Panc1 (cell line): Measurements from ENCODE around the gene FAM228A. TPM values are rescaled to one million over a fixed set of nuclear protein-coding genes. Genes with fewer than 3 reads are reported as not detected.
"Not testable (repeated sequence)": the region's sequence is repeated elsewhere in the genome, so short reads cannot be mapped to it uniquely, and the experiment has no call there.

Source experiments
- ATAC-seq: fragments of 200-7000 bp; cut with Tn5 transposase; 2 replicates; pipeline ENCODE4 v1.9.1; 2020; ENCODE audit warnings: mild to moderate bottlenecking, moderate library complexity
- BruUV-seq: library from RNA; stranded (reverse); fragments of 400-500 nt; replicated peaks from 2 replicates; lab custom pipeline; 2021; lab: Mats Ljungman, UMichigan
- CTCF ChIA-PET: fragments of 300-600 bp; sonication (Branson Sonifier 250); formaldehyde crosslinking; loops from one replicate; lab custom pipeline; 2022; ENCODE audit warnings: antibody characterized with exemption; lab: Charles Lee
- POLR2A ChIA-PET: fragments of 300-600 bp; sonication (Branson Sonifier 250); formaldehyde crosslinking; loops from one replicate; lab custom pipeline; 2022; ENCODE audit warnings: antibody characterized with exemption; lab: Charles Lee
- DNase-seq: peaks from one replicate; pipeline ENCODE4 v3.0.0-alpha.2; 2010; ENCODE audit warnings: low read depth, low spot score
- H3K27ac ChIP-seq: 2 replicates; pipeline ENCODE4 v1.5.1; 2011; ENCODE audit warnings: mild to moderate bottlenecking, low read length, inconsistent platforms
- H3K27me3 ChIP-seq: fragments of 200-500 bp; sonication (Bioruptor generic); 2 replicates; pipeline ENCODE4 v1.6.0; 2014; ENCODE audit warnings: low read length, inconsistent platforms; ENCODE audit not compliant: control insufficient read depth, insufficient read depth
- H3K36me3 ChIP-seq: fragments of 200-500 bp; sonication (Bioruptor generic); 2 replicates; pipeline ENCODE4 v1.5.1; 2014; ENCODE audit warnings: inconsistent platforms, mild to moderate bottlenecking, low read length, moderate library complexity; ENCODE audit not compliant: control insufficient read depth, insufficient read depth
- H3K4me1 ChIP-seq: 2 replicates; pipeline ENCODE4 v1.5.1; 2011; ENCODE audit warnings: inconsistent platforms, mild to moderate bottlenecking, low read length, moderate library complexity; ENCODE audit not compliant: control insufficient read depth, insufficient read depth
- H3K4me3 ChIP-seq, 2 experiments: 2 replicates each; pipeline ENCODE4 v1.5.1; 2011 to 2012; ENCODE audit warnings: low read depth in 2 of 2, low read length in 2 of 2, mild to moderate bottlenecking in 2 of 2, inconsistent platforms in 1 of 2, moderate library complexity in 1 of 2
- H3K9me3 ChIP-seq: fragments of 200-500 bp; sonication (Bioruptor generic); 2 replicates; pipeline ENCODE4 v1.5.1; 2014; ENCODE audit warnings: low read depth, mild to moderate bottlenecking, inconsistent platforms, low read length, moderate library complexity; ENCODE audit not compliant: control insufficient read depth, insufficient read depth
- CTCF ChIP-seq: fragments of 450-650 bp; IDR thresholded peaks from 2 replicates; pipeline ENCODE4 v1.5.1; 2017; ENCODE audit warnings: mild to moderate bottlenecking
- POLR2AphosphoS5 ChIP-seq: IDR thresholded peaks from 2 replicates; pipeline ENCODE4 v1.6.1; 2012; ENCODE audit warnings: mild to moderate bottlenecking, low read depth, low read length, moderate library complexity
- REST ChIP-seq, 2 experiments: IDR thresholded peaks; 2 replicates each; pipeline ENCODE4 v1.6.1; 2011 to 2012; ENCODE audit warnings: low read depth in 2 of 2, control low read depth in 1 of 2, low read length in 1 of 2, mild to moderate bottlenecking in 1 of 2, moderate library complexity in 1 of 2; ENCODE audit not compliant: insufficient read depth in 1 of 2
- SIN3A ChIP-seq: IDR thresholded peaks from 2 replicates; pipeline ENCODE4 v1.6.1; 2012; ENCODE audit warnings: low read depth, mild to moderate bottlenecking, low read length, moderate library complexity, borderline replicate concordance; ENCODE audit not compliant: insufficient read depth
- TCF7L2 ChIP-seq: IDR thresholded peaks from 2 replicates; pipeline ENCODE4 v1.6.1; 2011; ENCODE audit warnings: mild to moderate bottlenecking, low read depth, low read length, inconsistent platforms
- in situ Hi-C: cut with HindIII; loops from 2 replicates; pipeline ENCODE4 v1.10.0; 2016; ENCODE audit warnings: low sequenced_read_pairs, low pct_unique_long_range_greater_than_20kb
- intact Hi-C: fragments of 100-400 bp; cut with micrococcal nuclease; formaldehyde crosslinking; loops from one replicate; pipeline ENCODE4 v1.10.0; 2022; ENCODE audit not compliant: unreplicated experiment
- total RNA-seq: library from RNA; stranded (reverse); gene quantifications from one replicate; pipeline ENCODE4 v1.2.1, GENCODE V29; 2021; ENCODE audit not compliant: unreplicated experiment

The FAM228A gene
- total RNA-seq, 1 experiment from 2014 or later: not detected

GRCh38 chr2:24191156-24191555 is 16.3 kb downstream of the FAM228A start:
- DNase-seq: no peak
- CTCF ChIA-PET: no interaction called here
- in situ Hi-C loops: no loop called here

DNA sequence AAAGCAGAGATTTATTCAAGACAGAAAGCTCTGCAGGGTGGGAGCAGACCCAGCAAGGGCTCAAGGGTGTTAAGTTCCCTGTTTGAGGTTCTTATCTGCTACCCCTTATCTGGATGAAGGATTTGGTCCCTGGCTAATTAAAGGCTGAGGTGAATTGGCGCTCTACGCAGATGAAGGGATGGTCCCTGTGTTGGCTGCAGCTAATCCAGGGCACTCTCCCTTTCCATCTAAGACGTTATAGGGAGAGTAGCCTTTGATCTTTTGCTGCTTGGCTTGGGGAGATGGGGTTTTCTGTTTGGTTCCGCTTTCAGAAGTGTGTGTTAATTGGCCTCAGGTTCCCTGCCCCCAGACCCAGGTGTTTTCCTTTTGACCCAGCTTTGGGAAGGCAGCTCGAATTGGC is 17.0 kb downstream of the FAM228A start:
- POLR2A ChIA-PET: no interaction called here
- Histone ChIP-seq H3K27me3 (no peaks in the 10 kb centered on the region), H3K4me3 (no peak overlapping the region), H3K9me3 (no peaks in the 10 kb centered on the region), H3K4me1 (no peaks in the 10 kb centered on the region), H3K36me3 (no peaks in the 10 kb centered on the region), H3K27ac (no peak overlapping the region)
- ATAC-seq (no peak), DNase-seq (no peak)
- CTCF ChIA-PET: no interaction called here
- TF ChIP-seq SIN3A: no peak
- no peak for TF ChIP-seq TCF7L2
- TF ChIP-seq REST (IDR thresholded peaks at IDR 0.05; ENCODE audit: insufficient read depth in 1 of 2, low read depth in 2 of 2, low read length in 1 of 2): no peak
- no peak for TF ChIP-seq CTCF
- TF ChIP-seq POLR2AphosphoS5: no peak
- intact Hi-C loops (no loop called here), in situ Hi-C loops (no loop called here)
- BruUV-seq: no TSS peak

More at GRCh38 chr2:24191156-24191555, 16.3 kb downstream of the FAM228A start:
- TF ChIP-seq POLR2AphosphoS5 (no peak), CTCF (no peak), SIN3A (no peak), TCF7L2 (no peak), REST (IDR thresholded peaks at IDR 0.05; ENCODE audit: insufficient read depth in 1 of 2, low read depth in 2 of 2, low read length in 1 of 2) (no peak)
- no peak for ATAC-seq
- H3K36me3 ChIP-seq: no peaks in the 10 kb centered on the region
- H3K4me3 ChIP-seq: no peak overlapping the region
- no peak overlapping the region for H3K27ac ChIP-seq
- no peaks in the 10 kb centered on the region for H3K9me3 ChIP-seq
- no peaks in the 10 kb centered on the region for H3K27me3 ChIP-seq
- POLR2A ChIA-PET: no interaction called here
- BruUV-seq: no TSS peak
- intact Hi-C loops: no loop called here
- H3K4me1 ChIP-seq: no peaks in the 10 kb centered on the region

- in situ Hi-C loops, H3K4me1 ChIP-seq, POLR2A ChIA-PET, CTCF ChIA-PET, H3K9me3 ChIP-seq, H3K27ac ChIP-seq, intact Hi-C loops, ATAC-seq, DNase-seq, BruUV-seq, H3K4me3 ChIP-seq, H3K27me3 ChIP-seq, H3K36me3 ChIP-seq: not testable (repeated sequence)
Observed at GRCh38 chr2:24197213-24197612, 22.4 kb downstream of the FAM228A start.
